ENCODE measurements around the gene RBL2. TPM values are rescaled to one million over a fixed set of nuclear protein-coding genes. Genes with fewer than 3 reads are reported as not detected.

Gene RBL2
- polyA plus RNA-seq, 3 donors, result 67.7 to 112 (median 77.6) TPM

GRCh38 chr16:53445534-53445933 lies 11.3 kb downstream of the RBL2 start:
- DNase-seq, result no peak

- no peak for DNase-seq
Observed at GRCh38 chr16:53446090-53446489, 11.8 kb downstream of the RBL2 start.

DNA sequence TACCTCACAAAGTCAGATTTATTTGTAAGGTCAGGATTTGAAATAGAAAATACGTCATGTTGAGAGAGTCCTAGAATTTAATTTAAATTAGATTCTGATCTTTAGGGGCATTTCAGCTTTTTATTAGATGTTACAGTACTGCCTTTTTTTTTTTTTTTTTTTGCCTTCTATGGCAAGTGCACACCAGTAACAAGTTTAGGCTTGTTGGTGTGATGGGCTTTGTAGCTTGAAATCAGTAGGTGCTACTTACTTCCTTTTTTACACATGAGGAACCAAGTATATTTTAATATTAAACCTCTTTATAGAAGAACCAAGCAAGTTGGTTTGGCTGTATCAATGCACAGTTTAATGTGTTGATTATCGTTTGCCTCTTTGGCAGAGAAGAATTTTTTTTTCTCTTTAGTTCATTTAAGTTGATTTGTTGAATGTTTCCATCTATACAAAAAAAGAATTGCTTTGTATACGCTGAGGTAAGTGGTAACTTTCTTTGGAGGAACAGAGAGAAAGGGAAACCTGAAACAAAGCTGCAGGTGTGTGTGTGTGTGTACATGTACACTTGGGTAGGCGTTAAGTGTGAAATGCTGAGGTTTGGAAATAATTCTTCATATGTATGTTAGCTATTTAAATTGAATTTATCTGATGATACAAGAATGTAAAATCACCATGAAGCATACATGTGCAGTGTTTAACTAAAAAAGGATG lies 15.7 kb downstream of the RBL2 start:
- DNase-seq, result no peak

DNA sequence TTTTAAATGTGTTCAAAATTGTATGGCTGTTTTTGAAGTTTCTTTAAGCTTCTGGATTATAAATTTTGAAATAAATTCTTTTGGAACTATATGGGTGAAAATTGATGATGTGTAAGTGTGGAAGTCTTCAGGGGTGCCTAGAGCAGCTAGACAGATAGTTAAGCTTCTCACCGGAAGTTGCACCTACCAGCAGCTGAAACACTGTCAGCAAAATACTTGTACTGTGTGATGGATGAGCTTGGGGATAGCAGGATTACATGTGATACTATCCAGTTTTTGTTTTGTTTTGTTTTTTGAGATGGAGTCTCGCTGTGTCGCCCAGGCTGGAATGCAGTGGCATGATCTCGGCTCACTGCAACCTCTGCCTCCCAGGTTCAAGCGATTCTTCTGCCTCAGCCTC lies 19.7 kb downstream of the RBL2 start:
- DNase-seq, result no peak

- DNase-seq, result no peak
Observed at GRCh38 chr16:53456625-53457024, 22.4 kb downstream of the RBL2 start.

DNA sequence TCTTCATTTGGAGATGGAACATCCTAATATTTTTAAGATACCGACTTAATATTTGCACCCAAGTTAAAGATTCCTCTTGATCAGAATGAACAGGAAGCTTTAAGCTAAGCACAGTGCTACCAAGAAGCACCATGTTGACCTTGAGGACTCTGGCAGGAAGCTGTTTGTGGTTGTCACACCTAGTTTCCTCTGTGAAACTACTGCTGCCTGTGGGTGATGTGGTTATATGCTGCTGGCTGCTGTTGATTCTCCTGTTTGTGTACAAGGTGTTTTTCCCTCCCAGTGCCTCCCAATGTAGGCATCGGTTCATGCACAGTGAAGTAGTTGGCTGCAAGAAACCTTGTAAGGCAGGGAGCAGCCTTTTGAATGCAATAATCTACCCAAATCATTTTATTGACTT lies 23.4 kb downstream of the RBL2 start:
- no peak for DNase-seq

GRCh38 chr16:53458635-53459034 lies 24.4 kb downstream of the RBL2 start:
- DNase-seq, result no peak

DNA sequence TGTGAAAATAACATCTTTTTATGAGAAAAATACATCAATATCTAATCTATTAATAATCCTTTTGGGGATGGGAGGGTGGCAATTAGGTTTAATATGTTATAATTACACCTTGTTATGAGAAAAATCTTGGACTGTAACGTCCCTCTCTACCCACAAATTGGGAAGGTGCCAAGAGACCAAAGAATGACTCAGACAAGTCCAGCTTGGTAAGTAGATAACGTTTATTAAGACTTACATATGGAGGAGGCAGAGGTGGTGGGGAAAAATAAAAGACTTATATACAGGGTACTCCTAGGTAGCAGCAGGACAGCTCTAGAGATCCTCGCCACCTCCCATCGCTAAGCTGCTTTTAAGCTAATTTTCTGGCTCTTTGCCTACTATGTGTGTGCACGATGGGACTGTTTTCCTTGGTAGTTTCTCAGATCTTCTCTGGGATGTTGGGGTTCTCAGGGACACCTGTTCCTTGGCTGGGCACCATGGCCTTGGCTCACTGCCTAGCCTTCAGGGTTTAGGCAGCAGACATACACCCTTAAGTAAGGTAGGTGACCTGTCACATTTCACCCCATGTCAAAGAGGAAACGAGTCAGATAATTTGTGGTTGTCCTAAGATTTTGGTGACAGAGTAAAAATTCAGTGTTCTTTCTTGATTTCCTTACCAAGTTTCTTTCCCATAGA lies 31.5 kb downstream of the RBL2 start:
- no peak for DNase-seq

GRCh38 chr16:53476867-53477266 lies 42.6 kb downstream of the RBL2 start:
- no peak for DNase-seq

DNA sequence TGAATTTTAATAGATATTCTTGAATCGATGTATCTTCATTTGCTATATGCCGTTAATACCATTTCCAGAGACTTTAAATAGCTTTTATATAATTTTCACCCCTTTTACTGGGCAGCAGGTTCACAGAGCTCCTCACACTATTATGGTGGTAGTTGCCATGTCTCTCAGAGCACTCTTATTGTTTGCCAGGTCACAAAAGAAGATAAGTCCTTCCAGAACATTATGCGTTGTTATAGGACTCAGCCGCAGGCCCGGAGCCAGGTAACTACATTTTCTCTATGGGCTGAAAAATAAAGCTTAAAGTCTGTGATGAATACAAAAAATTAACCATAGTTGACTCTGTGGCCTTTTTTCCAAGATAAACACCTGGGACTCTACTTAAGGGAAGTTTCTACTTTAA lies 44.7 kb downstream of the RBL2 start:
- DNase-seq, result no peak

DNA sequence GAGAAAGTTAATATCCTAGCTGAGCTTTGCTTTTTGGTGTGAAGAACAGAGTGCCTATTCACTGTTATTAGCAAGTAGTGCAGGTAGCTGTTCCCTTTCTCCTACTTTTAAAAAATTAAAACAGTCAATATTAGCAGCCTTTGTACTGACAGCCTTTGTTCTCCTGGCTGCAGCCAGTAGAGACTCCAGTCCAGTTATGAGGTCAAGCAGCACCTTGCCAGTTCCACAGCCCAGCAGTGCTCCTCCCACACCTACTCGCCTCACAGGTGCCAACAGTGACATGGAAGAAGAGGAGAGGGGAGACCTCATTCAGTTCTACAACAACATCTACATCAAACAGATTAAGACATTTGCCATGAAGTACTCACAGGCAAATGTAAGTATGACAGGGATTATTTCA lies 46.1 kb downstream of the RBL2 start:
- DNase-seq, result no peak

GRCh38 chr16:53482123-53482522 lies 47.9 kb downstream of the RBL2 start:
- DNase-seq, result no peak

DNA sequence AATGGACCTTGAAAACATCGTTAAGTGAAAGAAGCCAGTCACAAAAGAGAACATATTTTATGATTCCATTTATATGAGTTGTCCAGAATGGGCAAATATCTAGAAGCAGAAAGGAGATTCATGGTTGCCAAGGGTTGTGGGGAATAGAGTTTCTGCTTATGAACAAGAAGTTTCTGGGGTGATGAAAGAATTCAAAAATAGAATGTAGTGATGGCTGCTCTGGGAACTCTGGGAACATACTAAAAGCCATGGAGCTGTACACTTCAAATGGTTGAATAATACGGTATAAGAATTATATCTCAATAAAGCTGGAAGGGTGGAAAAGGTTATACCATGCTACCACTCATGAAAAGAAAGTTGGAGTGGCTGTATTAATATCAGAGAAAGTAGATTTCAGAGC lies 50.3 kb downstream of the RBL2 start:
- DNase-seq, result no peak

GRCh38 chr16:53486230-53486629 lies 52.0 kb downstream of the RBL2 start:
- no peak for DNase-seq

DNA sequence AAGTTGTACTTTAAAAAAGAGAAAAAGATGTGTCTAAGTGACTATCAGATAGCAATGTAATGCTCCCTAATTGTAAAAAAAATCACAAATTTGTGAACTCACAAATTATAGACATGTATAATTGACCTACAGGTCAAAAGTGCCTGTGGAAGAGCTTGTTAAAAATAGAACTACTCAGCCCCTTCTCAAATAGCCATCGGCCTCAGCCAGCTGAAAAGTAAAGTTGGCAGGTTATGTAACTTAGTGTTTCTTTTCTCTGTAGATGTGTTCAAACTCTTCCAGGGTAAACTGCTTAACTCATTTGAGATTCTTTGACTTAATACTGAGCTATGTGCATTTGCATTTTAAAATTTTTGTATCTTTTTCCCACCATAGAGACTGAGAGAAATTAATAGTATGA lies 55.5 kb downstream of the RBL2 start:
- no peak for DNase-seq

DNA sequence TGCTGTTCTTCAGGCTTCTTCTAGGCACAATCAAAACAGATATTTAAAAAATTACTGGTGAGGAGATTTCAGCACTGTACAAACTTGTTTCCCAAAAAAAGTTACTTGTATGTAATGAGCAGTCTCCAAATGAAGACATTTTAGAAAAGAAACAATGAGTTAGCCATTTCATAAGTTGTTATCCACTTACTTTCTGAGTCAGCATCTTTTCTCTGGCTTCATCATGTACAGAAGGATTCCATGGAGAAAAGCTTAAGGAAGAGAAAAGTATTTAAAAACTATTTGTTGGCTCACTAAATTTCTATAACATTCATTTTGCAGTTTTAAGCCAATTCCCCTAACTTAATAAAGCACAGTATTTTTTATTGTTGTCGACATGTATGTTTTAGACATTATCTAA lies 58.2 kb downstream of the RBL2 start:
- no peak for DNase-seq

DNA sequence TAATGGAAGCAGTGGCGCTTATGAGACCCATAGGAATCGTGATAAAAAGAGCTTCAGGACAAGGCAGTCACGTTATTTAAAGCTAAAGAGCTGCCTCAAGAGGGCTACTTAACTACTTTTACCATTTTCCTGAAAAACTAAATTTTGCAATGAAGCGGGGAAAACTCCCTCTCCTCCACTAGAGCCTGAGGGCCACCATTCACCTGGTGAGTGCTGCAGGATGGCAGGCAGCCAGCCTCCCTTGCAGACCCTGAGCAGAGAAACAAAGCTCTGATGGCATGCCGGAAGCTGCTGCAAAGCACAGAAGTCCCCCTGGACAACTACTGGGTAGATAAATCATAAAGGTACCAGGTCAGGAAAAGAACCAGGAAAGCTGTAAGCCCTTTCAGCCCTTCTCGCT lies 60.4 kb downstream of the RBL2 start:
- no peak for DNase-seq

- no peak for DNase-seq
Observed at GRCh38 chr16:53495325-53495724, 61.1 kb downstream of the RBL2 start.

DNA sequence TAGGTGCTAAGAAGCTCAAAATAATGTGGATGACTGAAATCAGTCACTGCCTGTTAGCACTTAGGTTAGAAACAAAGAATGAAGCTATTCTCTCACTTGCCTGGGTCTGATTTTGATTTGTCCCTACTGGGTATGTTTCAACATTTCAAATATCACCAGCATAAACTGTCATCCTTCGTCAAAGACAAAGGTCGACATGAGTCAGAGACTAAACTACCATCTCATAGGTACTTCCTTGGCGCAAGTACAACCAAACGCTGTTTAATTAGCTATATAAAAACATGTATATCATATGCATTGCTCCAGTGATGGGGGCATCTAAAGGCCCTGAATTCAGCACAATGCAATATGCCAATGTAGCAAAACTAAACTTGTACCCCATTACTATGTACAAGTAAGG lies 64.7 kb downstream of the RBL2 start:
- DNase-seq, result no peak

DNA sequence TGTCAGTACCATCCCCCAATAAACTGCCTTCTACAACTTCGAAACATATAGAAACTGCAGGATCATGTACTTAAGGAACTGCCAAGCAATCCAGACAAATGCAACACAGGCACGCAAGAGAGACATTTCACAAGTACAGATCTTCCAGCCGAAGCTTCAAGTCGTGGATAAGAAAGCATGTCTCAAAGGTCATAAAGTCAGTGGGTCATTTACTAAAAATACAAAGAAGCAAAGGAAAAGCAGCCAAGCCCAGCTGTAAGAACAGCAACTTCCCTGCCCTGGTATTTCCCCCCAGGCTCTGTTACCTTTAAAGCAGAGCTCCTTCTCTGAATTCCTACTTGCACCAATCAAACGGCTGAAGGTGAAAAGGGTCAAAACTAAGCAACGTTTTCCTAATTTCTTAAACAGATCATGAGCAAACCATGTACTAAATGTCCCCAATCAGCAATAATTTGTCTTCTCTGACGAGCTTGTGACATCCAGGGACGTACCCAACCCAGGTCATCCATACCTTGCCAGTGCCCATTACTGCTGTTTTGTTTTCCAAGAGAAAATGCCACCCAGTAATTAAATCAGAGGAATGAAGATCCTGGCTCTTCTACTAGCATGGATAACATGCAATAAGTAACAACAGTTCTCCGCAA lies 67.1 kb downstream of the RBL2 start:
- DNase-seq, result no peak

DNA sequence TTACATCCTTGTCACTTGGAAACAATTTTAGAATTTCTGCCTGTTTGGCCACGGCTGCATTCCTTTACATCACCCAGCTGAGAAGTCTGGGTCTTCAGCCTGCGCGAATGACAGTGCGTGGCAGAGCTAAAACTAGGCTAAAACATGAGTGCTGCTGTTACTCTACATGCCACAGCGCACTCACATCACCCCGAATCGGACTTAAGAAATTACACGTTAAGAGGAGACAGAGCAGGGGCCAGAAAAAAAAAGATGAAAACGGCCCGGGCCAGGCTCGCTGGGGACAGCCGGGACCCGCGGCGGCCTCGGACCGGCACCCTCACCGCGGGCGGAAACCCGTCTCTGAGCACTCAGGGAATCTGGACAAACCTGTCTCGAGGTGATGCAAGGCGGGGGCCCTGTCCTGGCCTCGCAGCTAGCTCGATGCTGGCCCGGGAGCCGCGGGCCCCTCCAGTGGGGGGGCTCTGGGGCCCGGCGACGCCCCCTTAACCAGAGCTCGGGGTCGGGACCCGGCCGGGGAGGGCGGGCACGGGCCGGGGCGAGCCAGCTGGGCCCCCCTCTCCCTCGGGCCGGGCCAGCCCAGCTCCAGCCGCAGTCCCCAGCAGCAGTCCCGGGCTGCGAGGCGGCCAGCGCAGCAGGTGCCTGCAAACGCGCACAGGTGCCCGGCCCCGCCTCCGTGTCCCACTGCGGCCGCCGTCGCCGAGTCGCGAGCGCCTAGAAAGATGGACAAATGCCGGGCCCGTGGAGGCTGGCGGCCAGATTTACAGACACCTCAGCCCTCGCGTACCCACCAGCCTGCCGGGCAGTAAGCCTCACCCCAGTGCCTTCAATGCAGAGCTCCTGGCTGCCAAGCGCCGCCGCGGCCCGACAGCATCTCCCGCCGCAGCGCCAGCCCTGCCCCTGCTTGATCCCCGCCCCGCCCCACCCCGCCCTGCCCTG lies 68.3 kb downstream of the RBL2 start, which contains the start of gene AKTIP:
Gene AKTIP (minus strand): TSS at position 879 of the 939 bp plus-strand sequence. CDS start 2,950 bp downstream, outside the sequence.
- peak; percentile 45 for DNase-seq

All from renal pelvis (tissue), 4 donors.